Stimulated activated CD8-positive, alpha-beta memory T cell treated with anti-CD3 and anti-CD28 coated beads, Interleukin-7, amount 100 ng/mL, for 1 hour (primary cell): ENCODE data around the gene TNS1.
"Not testable (repeated sequence)": the region's sequence is repeated elsewhere in the genome, so short reads cannot be mapped to it uniquely, and the experiment has no call there.

Source experiments
- DNase-seq, 2 donors: peaks; one replicate each; pipeline ENCODE4 v3.0.0-alpha.2; 2020; ENCODE audit warnings: low read depth in 2 of 2

The TNS1 gene

GRCh38 chr2:218029366-218030360 is 26.9 kb upstream of the TNS1 start:
- no peak for DNase-seq

- DNase-seq, result no peak
Measured at GRCh38 chr2:218028562-218029348, 26.0 kb upstream of the TNS1 start.

GRCh38 chr2:218028189-218028495 is 25.3 kb upstream of the TNS1 start:
- DNase-seq, result no peak

- no peak for DNase-seq
Measured at GRCh38 chr2:218027426-218028188, 24.8 kb upstream of the TNS1 start.

- DNase-seq, result no peak
Measured at GRCh38 chr2:218026676-218027425, 24.1 kb upstream of the TNS1 start.

GRCh38 chr2:218026244-218026643 is 23.4 kb upstream of the TNS1 start:
- DNase-seq, result no peak

GRCh38 chr2:218024871-218025270 is 22.1 kb upstream of the TNS1 start:
- DNase-seq, result no peak

- no peak for DNase-seq
Measured at GRCh38 chr2:218024336-218024735, 21.5 kb upstream of the TNS1 start.

GRCh38 chr2:218023636-218024035 is 20.8 kb upstream of the TNS1 start:
- no peak for DNase-seq

GRCh38 chr2:218022851-218023530 is 20.2 kb upstream of the TNS1 start:
- DNase-seq, result no peak

GRCh38 chr2:218022131-218022850 is 19.5 kb upstream of the TNS1 start:
- DNase-seq, result no peak

- DNase-seq, result no peak
Measured at GRCh38 chr2:218021536-218022071, 18.8 kb upstream of the TNS1 start.

- DNase-seq, result no peak
Measured at GRCh38 chr2:218020966-218021535, 18.3 kb upstream of the TNS1 start.

- no peak for DNase-seq
Measured at GRCh38 chr2:218020281-218020680, 17.5 kb upstream of the TNS1 start.

- DNase-seq, result no peak
Measured at GRCh38 chr2:218019411-218020060, 16.7 kb upstream of the TNS1 start.

GRCh38 chr2:218018842-218019125 is 16.0 kb upstream of the TNS1 start:
- DNase-seq, result not testable (repeated sequence)

- no peak for DNase-seq
Measured at GRCh38 chr2:218017211-218018053, 14.6 kb upstream of the TNS1 start.

GRCh38 chr2:218016810-218017209 is 14.0 kb upstream of the TNS1 start:
- DNase-seq, result no peak
